OCI-LY7 (cell line): ENCODE measurements around the gene TFCP2. TPM values are rescaled to one million over a fixed set of nuclear protein-coding genes. Genes with fewer than 3 reads are reported as not detected.

Source experiments
- BruUV-seq: library from RNA; stranded (reverse); fragments of 400-500 nt; replicated peaks from 2 replicates; lab custom pipeline; 2021; lab: Mats Ljungman, UMichigan
- CTCF ChIA-PET: fragments of 300-600 bp; sonication (Branson Sonifier 250); formaldehyde crosslinking; loops from one replicate; lab custom pipeline; 2022; ENCODE audit warnings: antibody characterized with exemption; ENCODE audit not compliant: unreplicated experiment; lab: Charles Lee
- POLR2A ChIA-PET: fragments of 300-600 bp; sonication (Branson Sonifier 250); formaldehyde crosslinking; loops from one replicate; lab custom pipeline; 2022; ENCODE audit warnings: antibody characterized with exemption; lab: Charles Lee
- DNase-seq: peaks from one replicate; pipeline ENCODE4 v3.0.0-alpha.2; 2015; ENCODE audit warnings: low spot score
- H2AFZ ChIP-seq: fragments of 200-600 bp; sonication (generic), shearing (Covaris generic); 2 replicates; pipeline ENCODE4 v1.6.1; 2014; ENCODE audit warnings: mild to moderate bottlenecking, antibody characterized with exemption, low read length, moderate library complexity
- H3K27ac ChIP-seq: fragments of 200-600 bp; sonication (generic); 2 replicates; pipeline ENCODE4 v1.5.1; 2014; ENCODE audit warnings: mixed run types, low read depth, mild to moderate bottlenecking, moderate library complexity, low read length, inconsistent platforms; ENCODE audit not compliant: poor library complexity, severe bottlenecking
- H3K36me3 ChIP-seq: fragments of 200-600 bp; sonication (generic); 2 replicates; pipeline ENCODE4 v1.6.1; 2014; ENCODE audit warnings: mild to moderate bottlenecking, antibody characterized with exemption, low read length, moderate library complexity, mixed read lengths; ENCODE audit not compliant: insufficient read depth
- H3K4me1 ChIP-seq: fragments of 200-600 bp; sonication (generic); 2 replicates; pipeline ENCODE4 v1.5.1; 2014; ENCODE audit warnings: mild to moderate bottlenecking, low read length; ENCODE audit not compliant: insufficient read depth, poor library complexity, severe bottlenecking
- H3K4me2 ChIP-seq: fragments of 200-600 bp; sonication (generic); 2 replicates; pipeline ENCODE4 v1.6.1; 2014; ENCODE audit warnings: mild to moderate bottlenecking, low read length
- H3K4me3 ChIP-seq: fragments of 200-600 bp; sonication (generic); 2 replicates; pipeline ENCODE4 v1.5.1; 2014; ENCODE audit warnings: mild to moderate bottlenecking, low read depth, low read length; ENCODE audit not compliant: poor library complexity, severe bottlenecking
- H3K79me2 ChIP-seq: fragments of 200-600 bp; sonication (generic); 2 replicates; pipeline ENCODE4 v1.6.1; 2016; ENCODE audit warnings: low read depth, mild to moderate bottlenecking, low read length, moderate library complexity, mixed read lengths; ENCODE audit not compliant: insufficient read depth
- H3K9me2 ChIP-seq: fragments of 200-600 bp; sonication (generic); 2 replicates; pipeline ENCODE4 v1.6.1; 2016; ENCODE audit warnings: mild to moderate bottlenecking, low read length, mixed read lengths; ENCODE audit not compliant: insufficient read depth
- H3K9me3 ChIP-seq: fragments of 200-600 bp; sonication (generic); 2 replicates; pipeline ENCODE4 v1.6.1; 2014; ENCODE audit warnings: mild to moderate bottlenecking, mixed run types, low read length, mixed read lengths
- H4K20me1 ChIP-seq: fragments of 200-600 bp; sonication (generic); 2 replicates; pipeline ENCODE4 v1.6.1; 2014; ENCODE audit warnings: mild to moderate bottlenecking, antibody characterized with exemption, low read length, moderate library complexity, mixed read lengths; ENCODE audit not compliant: insufficient read depth
- CTCF ChIP-seq: fragments of 200-600 bp; sonication (generic); conservative IDR thresholded peaks from 2 replicates; pipeline ENCODE4 v1.5.1; 2014; ENCODE audit warnings: mild to moderate bottlenecking, antibody characterized with exemption, low read length, moderate library complexity, mixed read lengths
- EZH2phosphoT487 ChIP-seq: fragments of 200-600 bp; sonication (generic); IDR thresholded peaks from 2 replicates; pipeline ENCODE4 v1.6.1; 2018; ENCODE audit warnings: low read depth, borderline replicate concordance, mild to moderate bottlenecking, mixed run types, antibody characterized with exemption, low read length, moderate library complexity, mixed read lengths
- intact Hi-C: fragments of 100-400 bp; cut with micrococcal nuclease; formaldehyde crosslinking; loops from one replicate; pipeline ENCODE4 v1.10.0; 2022; ENCODE audit not compliant: unreplicated experiment
- total RNA-seq, 2 experiments: library from RNA; depleted of rRNA in 1 of 2; stranded (reverse); fragments of >200 nt in 1 of 2; shearing (Covaris generic) in 1 of 2; gene quantifications; 2 replicates each; pipeline ENCODE4 v1.2.3, GENCODE V29; 2014 to 2022

The TFCP2 gene
- total RNA-seq, 2 experiments from 2014 or later: 7.2 to 11.5 TPM

- Histone ChIP-seq H3K27ac (peak overlapping the region; percentile 67), H2AFZ (peak overlapping the region; percentile 93; the same call in 1 of the 2 replicates), H3K9me3 (no peaks in the 10 kb centered on the region), H3K4me1 (peaks cover 48% of the 10 kb centered on the region), H3K36me3 (no peaks in the 10 kb centered on the region), H3K4me3 (no peak overlapping the region), H4K20me1 (no peaks in the 10 kb centered on the region), H3K9me2 (no peaks in the 10 kb centered on the region), H3K79me2 (no peaks in the 10 kb centered on the region), H3K4me2 (peak overlapping the region; percentile 73; the same call in 1 of the 2 replicates)
- no TSS peak for BruUV-seq
- intact Hi-C loops: loop anchor here (2.0 to 5.0 kb wide), 3 partner anchors 29 to 143 kb away; partner anchors contain the start of genes CSRNP2, LETMD1 and POU6F1
- DNase-seq: peak; percentile 37
- ChIA-PET POLR2A (interaction anchor here (0.5 to 1.2 kb wide), 4 partner anchors 12 to 121 kb away, joined by 3 to 5 read pairs (median 4); partner anchors contain the start of gene CSRNP2), CTCF (interaction anchor here (1.0 kb wide), 1 partner anchor 15 kb away, joined by 3 read pairs; no protein-coding TSS in a partner anchor)
- TF ChIP-seq CTCF (no peak), EZH2phosphoT487 (no peak)
Measured at GRCh38 chr12:51189790-51190355, 16.9 kb upstream of the TFCP2 start.

GRCh38 chr12:51188359-51189051 is 15.6 kb upstream of the TFCP2 start:
- TF ChIP-seq CTCF (no peak), EZH2phosphoT487 (no peak)
- Histone ChIP-seq H3K4me1 (peaks cover 52% of the 10 kb centered on the region), H3K4me2 (peak overlapping the region; percentile 73), H3K27ac (peak overlapping the region; percentile 67), H3K9me3 (no peaks in the 10 kb centered on the region), H3K36me3 (no peaks in the 10 kb centered on the region), H3K79me2 (no peaks in the 10 kb centered on the region), H4K20me1 (no peaks in the 10 kb centered on the region), H2AFZ (peak overlapping the region; percentile 93; the same call in 1 of the 2 replicates), H3K4me3 (peak overlapping the region; percentile 57), H3K9me2 (no peaks in the 10 kb centered on the region)
- POLR2A ChIA-PET: interaction anchor here (0.5 to 2.2 kb wide), 8 partner anchors 15 to 645 kb away, joined by 3 to 9 read pairs (median 4); partner anchors contain the start of genes POU6F1 and TFCP2
- BruUV-seq: no TSS peak
- CTCF ChIA-PET: interaction anchor here (0.6 to 1.0 kb wide), 3 partner anchors 16 to 629 kb away, joined by 3 read pairs; no protein-coding TSS in a partner anchor
- intact Hi-C loops: loop anchor here (2.0 to 5.0 kb wide), 3 partner anchors 30 to 141 kb away; partner anchors contain the start of genes CSRNP2, LETMD1 and POU6F1
- DNase-seq: peak; percentile 76
